ENCODE measurements around the gene DNAH17.
A peak's percentile ranks its signal among the peaks of the same experiment; 100 is the strongest.

The DNAH17 gene

GRCh38 chr17:78390241-78391050, 186.8 kb downstream of the DNAH17 start:
- DNase-seq (ENCODE audit: low spot score): no peak

GRCh38 chr17:78387977-78388941, 188.9 kb downstream of the DNAH17 start:
- DNase-seq (ENCODE audit: low spot score): peak; percentile 18

- no peak for DNase-seq (ENCODE audit: low spot score)
Observed at GRCh38 chr17:78384479-78385175, 192.6 kb downstream of the DNAH17 start.

- peak; percentile 49 for DNase-seq (ENCODE audit: low spot score)
Observed at GRCh38 chr17:78383725-78384471, 193.3 kb downstream of the DNAH17 start.

GRCh38 chr17:78381601-78382232, 195.5 kb downstream of the DNAH17 start:
- DNase-seq (ENCODE audit: low spot score): peak; percentile 87

- no peak for DNase-seq (ENCODE audit: low spot score)
Observed at GRCh38 chr17:78380370-78380769, 196.8 kb downstream of the DNAH17 start.

GRCh38 chr17:78379131-78379491, 198.1 kb downstream of the DNAH17 start:
- no peak for DNase-seq (ENCODE audit: low spot score)

- peak; percentile 77 for DNase-seq (ENCODE audit: low spot score)
Observed at GRCh38 chr17:78378225-78379130, 198.7 kb downstream of the DNAH17 start, which contains the start of gene PGS1. Gene PGS1, plus strand, starts transcription at chr17:78378649. Its CDS starts 17 bp downstream, at chr17:78378666.

- DNase-seq (ENCODE audit: low spot score): no peak
Observed at GRCh38 chr17:78377858-78378224, 199.4 kb downstream of the DNAH17 start.

- no peak for DNase-seq (ENCODE audit: low spot score)
Observed at GRCh38 chr17:78376161-78376560, 201.0 kb downstream of the DNAH17 start.

GRCh38 chr17:78375401-78376151, 201.6 kb downstream of the DNAH17 start:
- no peak for DNase-seq (ENCODE audit: low spot score)

GRCh38 chr17:78374631-78375274, 202.4 kb downstream of the DNAH17 start:
- no peak for DNase-seq (ENCODE audit: low spot score)

GRCh38 chr17:78374189-78374588, 203.0 kb downstream of the DNAH17 start:
- DNase-seq (ENCODE audit: low spot score): no peak
